ENCODE data around the gene PRR14.

- TF ChIP-seq ZNF404 (tag by site-specific recombination; IDR thresholded peaks at IDR 0.05) (no peak), ZNF416 (tag by site-specific recombination; IDR thresholded peaks at IDR 0.05) (no peak), ZNF274 (IDR thresholded peaks at IDR 0.05; ENCODE audit: low read length) (no peak), ZNF274 (tag by site-specific recombination; IDR thresholded peaks at IDR 0.05; ENCODE audit: borderline replicate concordance) (no peak), ZBTB10 (tag by site-specific recombination; IDR thresholded peaks at IDR 0.05) (no peak), ZBTB21 (tag by site-specific recombination; IDR thresholded peaks at IDR 0.05) (no peak), ZNF747 (tag by site-specific recombination; IDR thresholded peaks at IDR 0.05) (no peak), YY1 (tag by site-specific recombination; IDR thresholded peaks at IDR 0.05) (no peak), ZNF184 (tag by site-specific recombination; IDR thresholded peaks at IDR 0.05) (no peak)
- TF ChIP-seq, protein P1, sequence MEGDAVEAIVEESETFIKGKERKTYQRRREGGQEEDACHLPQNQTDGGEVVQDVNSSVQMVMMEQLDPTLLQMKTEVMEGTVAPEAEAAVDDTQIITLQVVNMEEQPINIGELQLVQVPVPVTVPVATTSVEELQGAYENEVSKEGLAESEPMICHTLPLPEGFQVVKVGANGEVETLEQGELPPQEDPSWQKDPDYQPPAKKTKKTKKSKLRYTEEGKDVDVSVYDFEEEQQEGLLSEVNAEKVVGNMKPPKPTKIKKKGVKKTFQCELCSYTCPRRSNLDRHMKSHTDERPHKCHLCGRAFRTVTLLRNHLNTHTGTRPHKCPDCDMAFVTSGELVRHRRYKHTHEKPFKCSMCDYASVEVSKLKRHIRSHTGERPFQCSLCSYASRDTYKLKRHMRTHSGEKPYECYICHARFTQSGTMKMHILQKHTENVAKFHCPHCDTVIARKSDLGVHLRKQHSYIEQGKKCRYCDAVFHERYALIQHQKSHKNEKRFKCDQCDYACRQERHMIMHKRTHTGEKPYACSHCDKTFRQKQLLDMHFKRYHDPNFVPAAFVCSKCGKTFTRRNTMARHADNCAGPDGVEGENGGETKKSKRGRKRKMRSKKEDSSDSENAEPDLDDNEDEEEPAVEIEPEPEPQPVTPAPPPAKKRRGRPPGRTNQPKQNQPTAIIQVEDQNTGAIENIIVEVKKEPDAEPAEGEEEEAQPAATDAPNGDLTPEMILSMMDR (tag by site-specific recombination; IDR thresholded peaks at IDR 0.05): no peak
- TF ChIP-seq, protein P2, sequence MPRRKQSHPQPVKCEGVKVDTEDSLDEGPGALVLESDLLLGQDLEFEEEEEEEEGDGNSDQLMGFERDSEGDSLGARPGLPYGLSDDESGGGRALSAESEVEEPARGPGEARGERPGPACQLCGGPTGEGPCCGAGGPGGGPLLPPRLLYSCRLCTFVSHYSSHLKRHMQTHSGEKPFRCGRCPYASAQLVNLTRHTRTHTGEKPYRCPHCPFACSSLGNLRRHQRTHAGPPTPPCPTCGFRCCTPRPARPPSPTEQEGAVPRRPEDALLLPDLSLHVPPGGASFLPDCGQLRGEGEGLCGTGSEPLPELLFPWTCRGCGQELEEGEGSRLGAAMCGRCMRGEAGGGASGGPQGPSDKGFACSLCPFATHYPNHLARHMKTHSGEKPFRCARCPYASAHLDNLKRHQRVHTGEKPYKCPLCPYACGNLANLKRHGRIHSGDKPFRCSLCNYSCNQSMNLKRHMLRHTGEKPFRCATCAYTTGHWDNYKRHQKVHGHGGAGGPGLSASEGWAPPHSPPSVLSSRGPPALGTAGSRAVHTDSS (tag by site-specific recombination; IDR thresholded peaks at IDR 0.05): no peak
- TF ChIP-seq, protein P3, sequence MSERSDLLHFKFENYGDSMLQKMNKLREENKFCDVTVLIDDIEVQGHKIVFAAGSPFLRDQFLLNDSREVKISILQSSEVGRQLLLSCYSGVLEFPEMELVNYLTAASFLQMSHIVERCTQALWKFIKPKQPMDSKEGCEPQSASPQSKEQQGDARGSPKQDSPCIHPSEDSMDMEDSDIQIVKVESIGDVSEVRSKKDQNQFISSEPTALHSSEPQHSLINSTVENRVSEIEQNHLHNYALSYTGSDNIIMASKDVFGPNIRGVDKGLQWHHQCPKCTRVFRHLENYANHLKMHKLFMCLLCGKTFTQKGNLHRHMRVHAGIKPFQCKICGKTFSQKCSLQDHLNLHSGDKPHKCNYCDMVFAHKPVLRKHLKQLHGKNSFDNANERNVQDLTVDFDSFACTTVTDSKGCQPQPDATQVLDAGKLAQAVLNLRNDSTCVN (tag by site-specific recombination; optimal IDR thresholded peaks at IDR 0.05): no peak
These were observed 41.1 kb downstream of the PRR14 start for GRCh38 chr16:30691907-30692306.
